HTR-8/SVneo (cell line): ENCODE results near the gene CCK.

Experiments used
- DNase-seq: peaks from one replicate; pipeline ENCODE4 v3.0.0; 2011; ENCODE audit warnings: low spot score, mixed read lengths; ENCODE audit not compliant: insufficient read length
- FAIRE-seq: peaks from 2 replicates; lab custom pipeline; 2011; peaks lifted over from hg19 to GRCh38; lab: Jason Lieb, UNC

Gene CCK

GRCh38 chr3:42226470-42227425, 39.2 kb downstream of the CCK start:
- FAIRE-seq: no peak
- no peak for DNase-seq

- FAIRE-seq (no peak), DNase-seq (no peak)
These were observed 40.3 kb downstream of the CCK start for GRCh38 chr3:42225486-42226363.

- FAIRE-seq (no peak), DNase-seq (no peak)
These were observed 41.1 kb downstream of the CCK start for GRCh38 chr3:42224658-42225421.

- FAIRE-seq: no peak
- DNase-seq: no peak
These were observed 41.8 kb downstream of the CCK start for GRCh38 chr3:42224178-42224577.

- DNase-seq: no peak
- FAIRE-seq: no peak
These were observed 42.9 kb downstream of the CCK start for GRCh38 chr3:42222942-42223693.

GRCh38 chr3:42220436-42221121, 45.4 kb downstream of the CCK start:
- no peak for DNase-seq
- no peak for FAIRE-seq

GRCh38 chr3:42216931-42217333, 49.1 kb downstream of the CCK start:
- FAIRE-seq (no peak), DNase-seq (no peak)

- no peak for FAIRE-seq
These were observed 49.7 kb downstream of the CCK start for GRCh38 chr3:42216302-42216701.

GRCh38 chr3:42214565-42215283, 51.3 kb downstream of the CCK start:
- DNase-seq (no peak), FAIRE-seq (no peak)

More at GRCh38 chr3:42216302-42216701, 49.7 kb downstream of the CCK start:
- DNase-seq: no peak

GRCh38 chr3:42214064-42214463, 51.9 kb downstream of the CCK start:
- DNase-seq: no peak
- no peak for FAIRE-seq

- FAIRE-seq: no peak
- no peak for DNase-seq
These were observed 52.6 kb downstream of the CCK start for GRCh38 chr3:42213417-42213816.

- DNase-seq (no peak), FAIRE-seq (no peak)
These were observed 55.3 kb downstream of the CCK start for GRCh38 chr3:42210726-42211125.

- DNase-seq (no peak), FAIRE-seq (no peak)
These were observed 56.1 kb downstream of the CCK start for GRCh38 chr3:42209917-42210316.
